ENCODE results near the gene ACOXL.

The ACOXL gene

DNA sequence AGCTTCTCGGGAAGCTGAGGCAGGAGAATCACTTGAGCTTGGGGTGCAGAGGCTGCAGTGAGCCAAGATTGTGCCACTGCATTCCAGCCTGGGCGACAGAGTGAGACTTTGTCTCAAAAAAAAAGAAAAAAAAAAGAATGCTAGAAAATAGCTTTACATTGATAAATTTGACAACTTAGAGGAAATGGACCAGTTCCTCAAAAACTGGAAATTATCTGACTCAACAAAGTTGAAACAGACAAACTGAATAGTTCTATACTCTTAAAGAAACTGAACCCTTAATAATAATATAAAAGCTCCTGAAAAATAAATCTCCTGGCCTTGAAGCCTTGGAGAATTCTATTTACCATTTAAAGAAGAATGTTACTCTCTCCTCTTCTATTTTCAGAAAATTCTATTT lies 237.3 kb downstream of the ACOXL start:
- Histone ChIP-seq H3K23ac (ENCODE audit: low read length in 2 of 2) (no peak overlapping the region), H3K79me1 (replicated peaks; ENCODE audit: low read length, poor library complexity, severe bottlenecking) (no peaks in the 10 kb centered on the region), H3K14ac (ENCODE audit: low read length in 2 of 2) (no peak overlapping the region), H2AFZ (ENCODE audit: low read depth, low read length) (no peak overlapping the region), H2BK120ac (ENCODE audit: low read depth, low read length) (no peak overlapping the region), H3K27me3 (ENCODE audit: control insufficient read depth in 1 of 2, insufficient read depth in 1 of 2, low read length in 2 of 2) (peaks cover 10 to 34% of the 10 kb centered on the region in 2 experiments), H3K4me3 (ENCODE audit: insufficient read depth in 1 of 2, low read depth in 1 of 2, low read length in 2 of 2) (no peak overlapping the region), H3K36me3 (ENCODE audit: control insufficient read depth in 1 of 2, insufficient read depth in 2 of 2, low read depth in 1 of 2, low read length in 2 of 2) (no peaks in the 10 kb centered on the region), H3K4me1 (ENCODE audit: control insufficient read depth, insufficient read depth, low read depth, low read length) (no peaks in the 10 kb centered on the region), H2BK12ac (ENCODE audit: low read length in 2 of 2) (no peak overlapping the region), H4K91ac (ENCODE audit: low read length) (no peak overlapping the region), H3K9me3 (ENCODE audit: control insufficient read depth, low read length) (no peaks in the 10 kb centered on the region), H2BK5ac (ENCODE audit: low read depth, low read length, poor library complexity, severe bottlenecking) (no peak overlapping the region), H3K9ac (ENCODE audit: low read length) (no peak overlapping the region), H4K8ac (ENCODE audit: low read length) (no peak overlapping the region), H3K4ac (ENCODE audit: low read depth in 1 of 2, low read length in 2 of 2) (no peak overlapping the region), H2AK5ac (ENCODE audit: low read length, severe bottlenecking) (no peak overlapping the region), H2BK15ac (ENCODE audit: low read depth, poor library complexity, severe bottlenecking) (no peak overlapping the region), H3K18ac (ENCODE audit: low read depth in 1 of 2, low read length in 2 of 2) (no peak overlapping the region), H3K4me2 (ENCODE audit: low read length, poor library complexity, severe bottlenecking) (no peak overlapping the region), H3K27ac (ENCODE audit: low read length, poor library complexity, severe bottlenecking) (no peak overlapping the region)
- WGBS = 92% methylated on average over 1 of the region's 2 CpGs
- DNase-seq = no peak

DNA sequence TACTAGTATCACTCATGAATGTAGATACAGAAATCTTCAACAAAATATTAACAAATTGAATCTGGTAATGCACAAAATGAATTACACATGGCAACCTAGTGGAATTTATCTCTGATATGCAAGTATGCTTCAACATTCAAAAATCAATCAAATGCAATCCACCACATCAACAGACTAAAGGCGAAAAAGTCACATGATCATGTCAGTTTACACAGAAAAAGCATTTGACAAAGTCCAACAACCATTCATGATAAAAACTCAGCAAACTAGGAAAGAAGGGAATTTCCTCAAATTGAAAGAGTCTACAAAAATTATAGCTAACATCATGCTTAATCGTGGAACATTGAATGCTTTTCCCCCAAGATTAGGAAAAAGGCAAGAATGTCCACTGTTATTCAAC lies 237.8 kb downstream of the ACOXL start:
- no peak overlapping the region for H2BK15ac ChIP-seq (ENCODE audit: low read depth, poor library complexity, severe bottlenecking)
- H3K9ac ChIP-seq (ENCODE audit: low read length) = no peak overlapping the region
- H3K79me1 ChIP-seq (replicated peaks; ENCODE audit: low read length, poor library complexity, severe bottlenecking) = no peaks in the 10 kb centered on the region
- H2AK5ac ChIP-seq (ENCODE audit: low read length, severe bottlenecking) = no peak overlapping the region
- no peak overlapping the region for H3K4me2 ChIP-seq (ENCODE audit: low read length, poor library complexity, severe bottlenecking)
- no peak overlapping the region for H2BK120ac ChIP-seq (ENCODE audit: low read depth, low read length)
- H2BK12ac ChIP-seq (ENCODE audit: low read length in 2 of 2) = no peak overlapping the region
- H2AFZ ChIP-seq (ENCODE audit: low read depth, low read length) = no peak overlapping the region
- peaks cover 13 to 37% of the 10 kb centered on the region in 2 experiments for H3K27me3 ChIP-seq (ENCODE audit: control insufficient read depth in 1 of 2, insufficient read depth in 1 of 2, low read length in 2 of 2)
- no peak overlapping the region for H4K91ac ChIP-seq (ENCODE audit: low read length)
- no peaks in the 10 kb centered on the region for H3K36me3 ChIP-seq (ENCODE audit: control insufficient read depth in 1 of 2, insufficient read depth in 2 of 2, low read depth in 1 of 2, low read length in 2 of 2)
- H3K9me3 ChIP-seq (ENCODE audit: control insufficient read depth, low read length) = no peaks in the 10 kb centered on the region
- no peak overlapping the region for H3K27ac ChIP-seq (ENCODE audit: low read length, poor library complexity, severe bottlenecking)
- no peak overlapping the region for H3K18ac ChIP-seq (ENCODE audit: low read depth in 1 of 2, low read length in 2 of 2)
- no peak overlapping the region for H4K8ac ChIP-seq (ENCODE audit: low read length)
- H3K4ac ChIP-seq (ENCODE audit: low read depth in 1 of 2, low read length in 2 of 2) = no peak overlapping the region
- no peak overlapping the region for H3K23ac ChIP-seq (ENCODE audit: low read length in 2 of 2)
- no peak for DNase-seq
- no peaks in the 10 kb centered on the region for H3K4me1 ChIP-seq (ENCODE audit: control insufficient read depth, insufficient read depth, low read depth, low read length)
- no peak overlapping the region for H3K4me3 ChIP-seq (ENCODE audit: insufficient read depth in 1 of 2, low read depth in 1 of 2, low read length in 2 of 2)
- 0% methylated on average over 1 of the region's 2 CpGs for WGBS
- H3K14ac ChIP-seq (ENCODE audit: low read length in 2 of 2) = no peak overlapping the region
- H2BK5ac ChIP-seq (ENCODE audit: low read depth, low read length, poor library complexity, severe bottlenecking) = no peak overlapping the region

DNA sequence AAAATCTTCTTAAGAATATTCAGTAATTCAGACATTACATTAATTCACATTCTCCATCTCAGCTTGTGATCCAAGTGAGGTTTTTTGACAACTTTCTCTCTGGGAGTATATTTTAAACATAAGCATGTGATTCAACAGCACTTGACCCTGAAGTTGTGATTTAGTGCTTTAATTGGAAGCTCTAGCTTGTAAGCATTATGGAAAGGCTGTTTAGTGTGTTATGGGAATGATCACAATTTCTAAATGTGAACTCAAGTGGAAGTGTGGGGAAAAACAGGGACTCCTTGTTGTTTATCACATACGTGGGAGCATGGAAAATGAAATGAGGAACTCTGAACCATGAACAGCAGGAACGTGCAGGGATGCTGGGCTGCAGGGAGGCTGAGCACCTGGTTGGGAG lies 239.4 kb downstream of the ACOXL start:
- no peaks in the 10 kb centered on the region for H3K9me3 ChIP-seq (ENCODE audit: control insufficient read depth, low read length)
- no peak overlapping the region for H2BK120ac ChIP-seq (ENCODE audit: low read depth, low read length)
- no peak overlapping the region for H3K27ac ChIP-seq (ENCODE audit: low read length, poor library complexity, severe bottlenecking)
- no peak overlapping the region for H2BK15ac ChIP-seq (ENCODE audit: low read depth, poor library complexity, severe bottlenecking)
- no peak overlapping the region for H4K8ac ChIP-seq (ENCODE audit: low read length)
- no peak overlapping the region for H3K4me2 ChIP-seq (ENCODE audit: low read length, poor library complexity, severe bottlenecking)
- no peak overlapping the region for H3K4ac ChIP-seq (ENCODE audit: low read depth in 1 of 2, low read length in 2 of 2)
- no peak overlapping the region for H2AK5ac ChIP-seq (ENCODE audit: low read length, severe bottlenecking)
- no peak overlapping the region for H4K91ac ChIP-seq (ENCODE audit: low read length)
- H3K14ac ChIP-seq (ENCODE audit: low read length in 2 of 2) = no peak overlapping the region
- H2BK5ac ChIP-seq (ENCODE audit: low read depth, low read length, poor library complexity, severe bottlenecking) = no peak overlapping the region
- no peak overlapping the region for H3K18ac ChIP-seq (ENCODE audit: low read depth in 1 of 2, low read length in 2 of 2)
- no peak overlapping the region for H2AFZ ChIP-seq (ENCODE audit: low read depth, low read length)
- no peak overlapping the region for H2BK12ac ChIP-seq (ENCODE audit: low read length in 2 of 2)
- no peak overlapping the region for H3K23ac ChIP-seq (ENCODE audit: low read length in 2 of 2)
- peaks cover 16 to 28% of the 10 kb centered on the region in 2 experiments for H3K27me3 ChIP-seq (ENCODE audit: control insufficient read depth in 1 of 2, insufficient read depth in 1 of 2, low read length in 2 of 2)
- DNase-seq = no peak
- no peaks in the 10 kb centered on the region for H3K36me3 ChIP-seq (ENCODE audit: control insufficient read depth in 1 of 2, insufficient read depth in 2 of 2, low read depth in 1 of 2, low read length in 2 of 2)
- no peak overlapping the region for H3K4me3 ChIP-seq (ENCODE audit: insufficient read depth in 1 of 2, low read depth in 1 of 2, low read length in 2 of 2)
- no peaks in the 10 kb centered on the region for H3K79me1 ChIP-seq (replicated peaks; ENCODE audit: low read length, poor library complexity, severe bottlenecking)
- WGBS = 37% methylated on average over 2 of the region's 2 CpGs
- H3K9ac ChIP-seq (ENCODE audit: low read length) = no peak overlapping the region
- no peaks in the 10 kb centered on the region for H3K4me1 ChIP-seq (ENCODE audit: control insufficient read depth, insufficient read depth, low read depth, low read length)

DNA sequence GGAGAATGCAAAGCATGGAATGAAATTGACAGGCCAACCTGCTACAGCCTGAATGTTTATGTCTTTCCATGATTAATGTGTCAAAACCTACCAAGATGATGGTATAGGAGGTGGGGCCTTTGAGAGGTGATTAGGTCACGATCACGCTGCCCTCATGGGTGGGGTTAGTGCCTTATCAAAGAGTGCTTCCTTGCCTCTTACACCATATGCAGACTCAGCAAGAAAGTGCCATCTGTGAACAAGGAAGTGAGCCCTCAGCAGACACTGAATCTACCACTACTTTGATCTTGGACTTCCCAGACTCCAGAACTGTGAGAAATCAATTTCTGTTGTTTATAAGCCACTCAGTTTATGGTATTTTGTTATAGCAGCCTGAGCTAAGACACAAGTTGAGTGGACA lies 240.9 kb downstream of the ACOXL start:
- H3K9ac ChIP-seq (ENCODE audit: low read length) = no peak overlapping the region
- H3K9me3 ChIP-seq (ENCODE audit: control insufficient read depth, low read length) = no peaks in the 10 kb centered on the region
- H4K91ac ChIP-seq (ENCODE audit: low read length) = no peak overlapping the region
- H3K23ac ChIP-seq (ENCODE audit: low read length in 2 of 2) = no peak overlapping the region
- H3K14ac ChIP-seq (ENCODE audit: low read length in 2 of 2) = no peak overlapping the region
- WGBS = 67% methylated on average over 1 of the region's 2 CpGs
- no peaks in the 10 kb centered on the region for H3K36me3 ChIP-seq (ENCODE audit: control insufficient read depth in 1 of 2, insufficient read depth in 2 of 2, low read depth in 1 of 2, low read length in 2 of 2)
- H3K27me3 ChIP-seq (ENCODE audit: control insufficient read depth in 1 of 2, insufficient read depth in 1 of 2, low read length in 2 of 2) = peaks cover 19 to 29% of the 10 kb centered on the region in 2 experiments
- no peak overlapping the region for H3K27ac ChIP-seq (ENCODE audit: low read length, poor library complexity, severe bottlenecking)
- no peak overlapping the region for H3K18ac ChIP-seq (ENCODE audit: low read depth in 1 of 2, low read length in 2 of 2)
- no peak overlapping the region for H2BK5ac ChIP-seq (ENCODE audit: low read depth, low read length, poor library complexity, severe bottlenecking)
- H3K4ac ChIP-seq (ENCODE audit: low read depth in 1 of 2, low read length in 2 of 2) = no peak overlapping the region
- no peak overlapping the region for H3K4me2 ChIP-seq (ENCODE audit: low read length, poor library complexity, severe bottlenecking)
- H2AK5ac ChIP-seq (ENCODE audit: low read length, severe bottlenecking) = no peak overlapping the region
- no peak overlapping the region for H2BK12ac ChIP-seq (ENCODE audit: low read length in 2 of 2)
- H2BK15ac ChIP-seq (ENCODE audit: low read depth, poor library complexity, severe bottlenecking) = no peak overlapping the region
- H2AFZ ChIP-seq (ENCODE audit: low read depth, low read length) = no peak overlapping the region
- H3K79me1 ChIP-seq (replicated peaks; ENCODE audit: low read length, poor library complexity, severe bottlenecking) = no peaks in the 10 kb centered on the region
- no peak overlapping the region for H3K4me3 ChIP-seq (ENCODE audit: insufficient read depth in 1 of 2, low read depth in 1 of 2, low read length in 2 of 2)
- no peak overlapping the region for H4K8ac ChIP-seq (ENCODE audit: low read length)
- DNase-seq = no peak
- no peaks in the 10 kb centered on the region for H3K4me1 ChIP-seq (ENCODE audit: control insufficient read depth, insufficient read depth, low read depth, low read length)
- H2BK120ac ChIP-seq (ENCODE audit: low read depth, low read length) = no peak overlapping the region

Data from mesenchymal stem cell (in vitro differentiated cells and primary cell).